ENCODE measurements around the gene INO80E. TPM values are rescaled to one million over a fixed set of nuclear protein-coding genes. Genes with fewer than 3 reads are reported as not detected.

INO80E gene
- total and polyA plus RNA-seq, 2 experiments from 2014 or later, result 14.0 to 61.2 TPM

- no peaks in the 10 kb centered on the region for H3K9me2 ChIP-seq (replicated peaks; ENCODE audit: insufficient read depth)
- H3K27ac ChIP-seq, result no peak overlapping the region
Measured at GRCh38 chr16:30003670-30004423, 7.8 kb downstream of the INO80E start.

GRCh38 chr16:30004424-30004776 lies 8.4 kb downstream of the INO80E start:
- Histone ChIP-seq H3K36me3 (replicated peaks; ENCODE audit: insufficient read depth, low read depth) (no peaks in the 10 kb centered on the region), H3K27ac (no peak overlapping the region)

More at GRCh38 chr16:30003670-30004423, 7.8 kb downstream of the INO80E start:
- no peak overlapping the region for H2AFZ ChIP-seq
- no peaks in the 10 kb centered on the region for H3K4me1 ChIP-seq (ENCODE audit: insufficient read depth)
- TF ChIP-seq CTCF (IDR thresholded peaks at IDR 0.05; ENCODE audit: poor library complexity) (no peak), EZH2 (IDR thresholded peaks at IDR 0.05; ENCODE audit: borderline replicate concordance) (no peak), EZH2phosphoT487 (IDR thresholded peaks at IDR 0.05; ENCODE audit: low read depth, severe bottlenecking, unreplicated experiment) (no peak)
- no peaks in the 10 kb centered on the region for H3K27me3 ChIP-seq
- no peak overlapping the region for H3K4me2 ChIP-seq
- no peak overlapping the region for H3K4me3 ChIP-seq
- H3K9me3 ChIP-seq (ENCODE audit: low read depth), result no peaks in the 10 kb centered on the region
- DNase-seq (ENCODE audit: low spot score), result no peak
- no peaks in the 10 kb centered on the region for H3K36me3 ChIP-seq (replicated peaks; ENCODE audit: insufficient read depth, low read depth)
- H3K79me2 ChIP-seq, result no peaks in the 10 kb centered on the region
- WGBS (ENCODE audit: low lambda C conversion rate, missing lambda C conversion rate), result 92% methylated on average over 17 of the region's 17 CpGs
- H4K20me1 ChIP-seq (ENCODE audit: insufficient read depth, poor library complexity, severe bottlenecking), result no peaks in the 10 kb centered on the region

GRCh38 chr16:30004811-30005242 lies 8.8 kb downstream of the INO80E start:
- Histone ChIP-seq H3K79me2 (no peaks in the 10 kb centered on the region), H3K9me3 (ENCODE audit: low read depth) (no peaks in the 10 kb centered on the region), H3K4me3 (no peak overlapping the region), H3K27ac (no peak overlapping the region), H3K27me3 (peaks cover 2% of the 10 kb centered on the region), H3K4me1 (ENCODE audit: insufficient read depth) (no peaks in the 10 kb centered on the region), H2AFZ (no peak overlapping the region), H4K20me1 (ENCODE audit: insufficient read depth, poor library complexity, severe bottlenecking) (no peaks in the 10 kb centered on the region), H3K36me3 (replicated peaks; ENCODE audit: insufficient read depth, low read depth) (no peaks in the 10 kb centered on the region), H3K4me2 (no peak overlapping the region), H3K9me2 (replicated peaks; ENCODE audit: insufficient read depth) (no peaks in the 10 kb centered on the region)
- TF ChIP-seq CTCF (IDR thresholded peaks at IDR 0.05; ENCODE audit: poor library complexity) (no peak), EZH2phosphoT487 (IDR thresholded peaks at IDR 0.05; ENCODE audit: low read depth, severe bottlenecking, unreplicated experiment) (no peak), EZH2 (IDR thresholded peaks at IDR 0.05; ENCODE audit: borderline replicate concordance) (no peak)
- DNase-seq (ENCODE audit: low spot score), result no peak
- 84% methylated on average over 9 of the region's 11 CpGs for WGBS (ENCODE audit: low lambda C conversion rate, missing lambda C conversion rate)

More at GRCh38 chr16:30004424-30004776, 8.4 kb downstream of the INO80E start:
- no peaks in the 10 kb centered on the region for H3K9me2 ChIP-seq (replicated peaks; ENCODE audit: insufficient read depth)
- 89% methylated on average over 19 of the region's 19 CpGs for WGBS (ENCODE audit: low lambda C conversion rate, missing lambda C conversion rate)
- H3K79me2 ChIP-seq, result no peaks in the 10 kb centered on the region
- H2AFZ ChIP-seq, result no peak overlapping the region
- H3K9me3 ChIP-seq (ENCODE audit: low read depth), result no peaks in the 10 kb centered on the region
- H3K4me3 ChIP-seq, result no peak overlapping the region
- no peak for DNase-seq (ENCODE audit: low spot score)
- no peaks in the 10 kb centered on the region for H4K20me1 ChIP-seq (ENCODE audit: insufficient read depth, poor library complexity, severe bottlenecking)
- H3K27me3 ChIP-seq, result no peaks in the 10 kb centered on the region
- no peak for TF ChIP-seq EZH2 (IDR thresholded peaks at IDR 0.05; ENCODE audit: borderline replicate concordance)
- TF ChIP-seq CTCF (IDR thresholded peaks at IDR 0.05; ENCODE audit: poor library complexity), result no peak
- no peak for TF ChIP-seq EZH2phosphoT487 (IDR thresholded peaks at IDR 0.05; ENCODE audit: low read depth, severe bottlenecking, unreplicated experiment)
- no peak overlapping the region for H3K4me2 ChIP-seq
- no peaks in the 10 kb centered on the region for H3K4me1 ChIP-seq (ENCODE audit: insufficient read depth)

Measured in hepatocyte (in vitro differentiated cells).